ENCODE results near the gene BCAS3.
A peak's percentile ranks its signal among the peaks of the same experiment; 100 is the strongest.
"Not testable (repeated sequence)": the region's sequence is repeated elsewhere in the genome, so short reads cannot be mapped to it uniquely, and the experiment has no call there.

The BCAS3 gene

DNA sequence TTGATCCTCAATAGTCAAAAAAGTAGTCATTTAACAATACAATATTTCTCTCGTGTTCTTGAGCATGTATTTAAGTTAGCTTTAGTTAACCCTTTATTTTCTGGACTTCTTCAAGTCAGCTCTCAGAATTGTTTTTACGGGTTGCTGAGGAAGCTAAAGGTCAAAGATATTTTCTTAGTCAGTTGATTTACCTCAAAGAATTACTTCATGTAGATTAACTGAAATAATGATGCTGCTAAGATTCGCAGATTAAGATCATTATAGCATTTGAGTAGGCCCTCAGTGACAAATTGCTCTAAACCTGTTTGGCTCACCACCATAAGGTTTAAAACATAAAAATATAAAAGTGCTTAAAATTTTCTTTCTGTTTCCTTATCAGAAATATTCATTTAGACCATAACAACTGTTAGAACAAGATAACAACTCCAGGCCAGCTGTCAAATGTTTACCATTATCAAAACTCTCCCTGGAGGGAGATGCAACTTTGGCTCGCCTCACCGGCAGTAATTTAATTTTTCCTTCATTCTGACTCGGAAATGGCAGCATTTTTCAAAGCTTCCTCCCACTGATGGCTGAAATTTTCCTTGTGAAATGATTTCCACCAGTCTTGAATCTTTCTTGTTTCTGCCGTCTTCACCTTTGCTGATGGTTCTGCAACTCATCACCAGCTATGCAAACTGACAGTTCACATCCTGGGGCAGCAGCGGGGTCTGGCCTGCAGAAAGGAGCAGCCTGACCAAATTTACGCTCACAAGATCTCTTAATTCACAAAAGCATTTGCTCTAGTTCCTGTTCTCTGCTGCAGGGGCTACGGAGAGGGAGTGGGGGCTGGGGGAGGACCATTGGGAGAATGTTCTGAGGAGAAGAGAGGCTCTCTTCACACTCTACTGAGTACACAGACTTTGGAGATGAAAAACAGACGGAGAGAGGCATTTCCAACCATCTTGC is 467.2 kb downstream of the BCAS3 start:
- 51 to 59% methylated on average over 4 of the region's 11 CpGs for WGBS, 2 experiments (ENCODE audit: insufficient coverage in 2 of 2)
- Histone ChIP-seq H3K27ac (ENCODE audit: low read depth, low read length, severe bottlenecking) (peak overlapping the region; percentile 89), H3K36me3 (ENCODE audit: control insufficient read depth, insufficient read depth, low read length) (no peaks in the 10 kb centered on the region), H3K4me3 (ENCODE audit: extremely low read depth, insufficient read depth, low read length, poor library complexity, severe bottlenecking) (no peak overlapping the region), H3K9me3 (ENCODE audit: control insufficient read depth, low read length) (no peaks in the 10 kb centered on the region), H3K4me1 (ENCODE audit: control insufficient read depth, insufficient read depth, low read length, poor library complexity, severe bottlenecking) (peaks cover 22% of the 10 kb centered on the region)

DNA sequence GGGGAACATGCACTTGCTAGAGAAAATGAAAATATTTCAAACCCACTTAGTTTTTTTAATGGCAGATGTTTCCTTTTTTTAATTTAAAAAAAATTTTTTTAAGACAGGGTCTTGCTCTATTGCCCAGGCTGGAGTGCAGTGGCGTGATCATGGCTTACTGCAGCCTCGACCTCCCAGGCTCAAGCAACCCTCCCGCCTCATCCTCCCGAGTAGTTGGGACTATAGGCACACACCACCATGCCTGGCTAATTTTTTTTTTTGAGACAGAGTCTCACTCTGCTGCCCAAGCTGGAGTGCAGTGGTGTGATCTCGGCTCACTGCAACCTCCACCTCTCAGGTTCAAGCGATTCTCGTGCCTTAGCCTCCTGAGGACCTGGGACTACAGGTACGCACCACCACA is 469.2 kb downstream of the BCAS3 start:
- not testable (repeated sequence) for H3K27ac ChIP-seq (ENCODE audit: low read depth, low read length, severe bottlenecking); H3K4me3 ChIP-seq (ENCODE audit: extremely low read depth, insufficient read depth, low read length, poor library complexity, severe bottlenecking); H3K9me3 ChIP-seq (ENCODE audit: control insufficient read depth, low read length); H3K36me3 ChIP-seq (ENCODE audit: control insufficient read depth, insufficient read depth, low read length)
- H3K4me1 ChIP-seq (ENCODE audit: control insufficient read depth, insufficient read depth, low read length, poor library complexity, severe bottlenecking) = peaks cover 28% of the 10 kb centered on the region
- 98 to 99% methylated on average over 5 of the region's 8 CpGs for WGBS, 2 experiments (ENCODE audit: insufficient coverage in 2 of 2)

DNA sequence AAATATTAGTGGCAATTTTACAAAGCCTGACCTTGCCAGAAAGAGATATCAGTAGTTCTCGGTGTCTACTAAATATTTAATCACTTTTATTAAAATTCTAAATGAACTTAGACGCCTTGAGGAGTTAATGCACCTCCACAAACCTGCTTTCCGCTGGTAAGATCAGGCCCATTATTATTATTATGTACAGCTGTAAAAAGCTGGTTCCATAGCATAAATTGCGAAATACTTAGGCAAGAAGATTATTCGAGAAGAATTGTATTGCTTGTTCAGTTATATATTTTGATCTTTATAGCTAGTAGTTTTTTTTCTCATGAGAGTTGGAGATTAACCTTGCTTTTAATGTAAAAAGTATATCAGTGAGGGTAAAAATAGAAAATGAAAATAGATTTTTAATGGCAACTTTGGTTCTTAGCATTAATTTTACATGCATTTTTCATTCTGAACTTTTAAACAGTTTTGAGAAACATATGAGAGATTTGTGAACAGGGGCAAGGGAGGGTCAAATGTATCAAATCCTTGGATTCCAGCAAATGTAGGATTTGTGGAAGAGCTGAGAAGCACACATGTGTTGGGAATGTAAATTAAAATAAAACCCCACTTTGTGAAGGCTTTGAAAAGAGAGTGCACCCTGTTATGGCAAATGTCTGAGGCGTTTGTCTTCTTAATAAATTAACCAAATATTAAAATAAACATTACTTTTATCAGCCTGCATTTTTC is 471.6 kb downstream of the BCAS3 start:
- Histone ChIP-seq H3K27ac (ENCODE audit: low read depth, low read length, severe bottlenecking) (no peak overlapping the region), H3K36me3 (ENCODE audit: control insufficient read depth, insufficient read depth, low read length) (no peaks in the 10 kb centered on the region), H3K4me1 (ENCODE audit: control insufficient read depth, insufficient read depth, low read length, poor library complexity, severe bottlenecking) (peaks cover 30% of the 10 kb centered on the region), H3K9me3 (ENCODE audit: control insufficient read depth, low read length) (no peaks in the 10 kb centered on the region), H3K4me3 (ENCODE audit: extremely low read depth, insufficient read depth, low read length, poor library complexity, severe bottlenecking) (no peak overlapping the region)
- WGBS, 2 experiments (ENCODE audit: insufficient coverage in 2 of 2) = 100% methylated on average over 2 of the region's 6 CpGs; no CpG with 5 or more reads in 1 of the 2 experiments

GRCh38 chr17:61149862-61150362 is 472.3 kb downstream of the BCAS3 start:
- Histone ChIP-seq H3K4me1 (ENCODE audit: control insufficient read depth, insufficient read depth, low read length, poor library complexity, severe bottlenecking) (peaks cover 25% of the 10 kb centered on the region), H3K9me3 (ENCODE audit: control insufficient read depth, low read length) (no peaks in the 10 kb centered on the region), H3K36me3 (ENCODE audit: control insufficient read depth, insufficient read depth, low read length) (no peaks in the 10 kb centered on the region), H3K27ac (ENCODE audit: low read depth, low read length, severe bottlenecking) (no peak overlapping the region), H3K4me3 (ENCODE audit: extremely low read depth, insufficient read depth, low read length, poor library complexity, severe bottlenecking) (no peak overlapping the region)
- WGBS, 2 experiments (ENCODE audit: insufficient coverage in 2 of 2) = 83 to 100% methylated on average over 1 of the region's 2 CpGs

- Histone ChIP-seq H3K36me3 (ENCODE audit: control insufficient read depth, insufficient read depth, low read length) (no peaks in the 10 kb centered on the region), H3K9me3 (ENCODE audit: control insufficient read depth, low read length) (no peaks in the 10 kb centered on the region), H3K27ac (ENCODE audit: low read depth, low read length, severe bottlenecking) (no peak overlapping the region), H3K4me1 (ENCODE audit: control insufficient read depth, insufficient read depth, low read length, poor library complexity, severe bottlenecking) (peaks cover 25% of the 10 kb centered on the region), H3K4me3 (ENCODE audit: extremely low read depth, insufficient read depth, low read length, poor library complexity, severe bottlenecking) (no peak overlapping the region)
- 93% methylated on average over 2 of the region's 3 CpGs; no CpG with 5 or more reads in 1 of the 2 experiments for WGBS, 2 experiments (ENCODE audit: insufficient coverage in 2 of 2)
Observed at GRCh38 chr17:61150686-61151299, 473.1 kb downstream of the BCAS3 start.

DNA sequence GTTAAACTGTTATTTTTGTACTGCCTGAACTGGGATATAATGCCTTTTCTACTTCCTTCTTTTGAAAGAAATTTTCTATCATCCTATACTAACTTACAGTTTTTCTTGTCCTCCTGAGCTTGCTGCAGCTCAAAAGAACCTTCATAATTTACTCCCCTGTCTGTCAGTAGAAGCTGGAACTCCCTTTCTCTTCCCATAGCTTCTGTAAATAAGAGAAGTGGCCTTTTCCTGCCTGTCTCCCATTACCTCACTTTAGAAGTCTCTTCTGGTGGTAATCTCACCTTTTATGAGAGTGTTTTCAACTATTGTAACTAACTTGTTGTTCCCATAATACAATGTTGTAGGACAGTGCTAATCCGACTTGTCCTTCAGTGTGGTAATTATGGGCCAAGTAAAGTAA is 475.2 kb downstream of the BCAS3 start:
- H3K27ac ChIP-seq (ENCODE audit: low read depth, low read length, severe bottlenecking) = no peak overlapping the region
- WGBS, 2 experiments (ENCODE audit: insufficient coverage in 2 of 2) = no CpG with 5 or more reads among the region's 1 CpG

DNA sequence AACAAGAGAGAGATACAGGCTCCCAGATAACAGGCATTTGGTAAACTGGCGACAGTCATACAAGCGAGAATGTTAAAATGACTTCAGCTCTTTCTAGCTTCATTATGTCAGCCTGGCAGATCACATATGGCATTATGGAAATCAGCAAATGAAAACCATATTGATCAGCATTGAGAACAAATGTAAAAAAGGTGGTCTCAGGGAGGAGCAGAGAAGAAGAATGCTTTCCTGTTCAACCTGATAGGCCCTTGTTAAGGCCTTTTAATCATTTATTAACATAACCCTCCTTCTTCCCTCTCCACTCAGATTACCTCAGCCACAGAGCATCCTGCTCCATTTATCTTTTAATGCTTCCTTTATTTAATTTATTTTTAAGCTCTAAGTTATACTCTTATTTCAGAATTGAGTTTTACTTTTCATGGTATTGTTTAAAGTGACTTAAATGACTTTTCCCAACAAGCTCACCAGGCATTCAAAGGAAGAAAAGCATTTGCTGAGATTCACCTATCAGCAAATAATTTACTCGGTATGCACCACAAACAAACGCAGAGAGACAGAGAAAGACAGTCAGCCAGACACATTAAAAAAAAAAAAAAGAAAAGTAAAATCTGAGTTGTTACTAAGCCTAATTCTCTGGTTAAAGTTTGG is 478.1 kb downstream of the BCAS3 start:
- Histone ChIP-seq H3K4me3 (ENCODE audit: extremely low read depth, insufficient read depth, low read length, poor library complexity, severe bottlenecking) (no peak overlapping the region), H3K36me3 (ENCODE audit: control insufficient read depth, insufficient read depth, low read length) (no peaks in the 10 kb centered on the region), H3K9me3 (ENCODE audit: control insufficient read depth, low read length) (no peaks in the 10 kb centered on the region), H3K27ac (ENCODE audit: low read depth, low read length, severe bottlenecking) (no peak overlapping the region), H3K4me1 (ENCODE audit: control insufficient read depth, insufficient read depth, low read length, poor library complexity, severe bottlenecking) (peaks cover 36% of the 10 kb centered on the region)
- WGBS, 2 experiments (ENCODE audit: insufficient coverage in 2 of 2) = 86 to 92% methylated on average over 2 of the region's 4 CpGs

More for the DNA sequence above, 475.2 kb downstream of the BCAS3 start:
- Histone ChIP-seq H3K36me3 (ENCODE audit: control insufficient read depth, insufficient read depth, low read length) (no peaks in the 10 kb centered on the region), H3K9me3 (ENCODE audit: control insufficient read depth, low read length) (no peaks in the 10 kb centered on the region), H3K4me1 (ENCODE audit: control insufficient read depth, insufficient read depth, low read length, poor library complexity, severe bottlenecking) (peaks cover 28% of the 10 kb centered on the region), H3K4me3 (ENCODE audit: extremely low read depth, insufficient read depth, low read length, poor library complexity, severe bottlenecking) (no peak overlapping the region)

DNA sequence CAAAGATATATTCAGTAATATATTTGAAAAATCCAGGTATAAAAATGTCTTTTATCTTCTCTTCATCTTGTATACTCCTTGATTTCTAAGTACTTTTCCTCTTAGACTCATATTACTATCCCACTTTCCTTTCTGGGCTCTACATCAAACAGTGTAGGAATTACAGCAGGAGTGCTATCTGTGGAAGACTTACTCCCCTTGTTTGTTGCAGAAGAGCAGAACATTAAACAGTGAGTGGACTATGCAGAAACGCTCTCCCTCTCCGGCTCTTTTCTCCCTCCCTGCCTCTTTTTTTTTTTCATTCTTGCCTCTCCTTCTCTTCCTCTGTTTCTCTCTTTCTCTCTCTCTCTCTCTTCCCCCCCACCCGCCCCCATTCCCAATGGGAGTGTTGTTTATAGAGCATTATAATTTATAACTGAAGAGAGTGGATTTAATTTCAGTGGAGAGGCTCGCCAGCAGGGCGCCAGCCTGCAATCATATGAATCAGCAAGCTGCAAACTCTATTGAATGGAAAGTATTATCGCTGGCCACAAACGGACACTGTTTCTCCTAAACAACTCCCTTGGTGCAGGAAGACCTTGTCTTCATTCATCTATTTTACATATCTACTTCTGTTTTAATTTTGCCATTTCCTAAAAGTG is 479.7 kb downstream of the BCAS3 start:
- H3K4me1 ChIP-seq (ENCODE audit: control insufficient read depth, insufficient read depth, low read length, poor library complexity, severe bottlenecking) = peaks cover 40% of the 10 kb centered on the region
- H3K9me3 ChIP-seq (ENCODE audit: control insufficient read depth, low read length) = no peaks in the 10 kb centered on the region
- no peaks in the 10 kb centered on the region for H3K36me3 ChIP-seq (ENCODE audit: control insufficient read depth, insufficient read depth, low read length)
- H3K4me3 ChIP-seq (ENCODE audit: extremely low read depth, insufficient read depth, low read length, poor library complexity, severe bottlenecking) = no peak overlapping the region
- H3K27ac ChIP-seq (ENCODE audit: low read depth, low read length, severe bottlenecking) = peak overlapping the region; percentile 4
- WGBS, 2 experiments (ENCODE audit: insufficient coverage in 2 of 2) = 74 to 81% methylated on average over 4 to 6 of the region's 7 CpGs

GRCh38 chr17:61158376-61158775 is 480.7 kb downstream of the BCAS3 start:
- 80% methylated on average over 2 of the region's 3 CpGs; no CpG with 5 or more reads in 1 of the 2 experiments for WGBS, 2 experiments (ENCODE audit: insufficient coverage in 2 of 2)
- no peaks in the 10 kb centered on the region for H3K9me3 ChIP-seq (ENCODE audit: control insufficient read depth, low read length)

More at GRCh38 chr17:61158376-61158775, 480.7 kb downstream of the BCAS3 start:
- Histone ChIP-seq H3K36me3 (ENCODE audit: control insufficient read depth, insufficient read depth, low read length) (no peaks in the 10 kb centered on the region), H3K4me3 (ENCODE audit: extremely low read depth, insufficient read depth, low read length, poor library complexity, severe bottlenecking) (no peak overlapping the region), H3K27ac (ENCODE audit: low read depth, low read length, severe bottlenecking) (no peak overlapping the region), H3K4me1 (ENCODE audit: control insufficient read depth, insufficient read depth, low read length, poor library complexity, severe bottlenecking) (peaks cover 40% of the 10 kb centered on the region)

All from mesodermal cell (in vitro differentiated cells).